ENCODE data around the gene RNF114.

RNF114 gene, protein sequence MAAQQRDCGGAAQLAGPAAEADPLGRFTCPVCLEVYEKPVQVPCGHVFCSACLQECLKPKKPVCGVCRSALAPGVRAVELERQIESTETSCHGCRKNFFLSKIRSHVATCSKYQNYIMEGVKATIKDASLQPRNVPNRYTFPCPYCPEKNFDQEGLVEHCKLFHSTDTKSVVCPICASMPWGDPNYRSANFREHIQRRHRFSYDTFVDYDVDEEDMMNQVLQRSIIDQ

DNA sequence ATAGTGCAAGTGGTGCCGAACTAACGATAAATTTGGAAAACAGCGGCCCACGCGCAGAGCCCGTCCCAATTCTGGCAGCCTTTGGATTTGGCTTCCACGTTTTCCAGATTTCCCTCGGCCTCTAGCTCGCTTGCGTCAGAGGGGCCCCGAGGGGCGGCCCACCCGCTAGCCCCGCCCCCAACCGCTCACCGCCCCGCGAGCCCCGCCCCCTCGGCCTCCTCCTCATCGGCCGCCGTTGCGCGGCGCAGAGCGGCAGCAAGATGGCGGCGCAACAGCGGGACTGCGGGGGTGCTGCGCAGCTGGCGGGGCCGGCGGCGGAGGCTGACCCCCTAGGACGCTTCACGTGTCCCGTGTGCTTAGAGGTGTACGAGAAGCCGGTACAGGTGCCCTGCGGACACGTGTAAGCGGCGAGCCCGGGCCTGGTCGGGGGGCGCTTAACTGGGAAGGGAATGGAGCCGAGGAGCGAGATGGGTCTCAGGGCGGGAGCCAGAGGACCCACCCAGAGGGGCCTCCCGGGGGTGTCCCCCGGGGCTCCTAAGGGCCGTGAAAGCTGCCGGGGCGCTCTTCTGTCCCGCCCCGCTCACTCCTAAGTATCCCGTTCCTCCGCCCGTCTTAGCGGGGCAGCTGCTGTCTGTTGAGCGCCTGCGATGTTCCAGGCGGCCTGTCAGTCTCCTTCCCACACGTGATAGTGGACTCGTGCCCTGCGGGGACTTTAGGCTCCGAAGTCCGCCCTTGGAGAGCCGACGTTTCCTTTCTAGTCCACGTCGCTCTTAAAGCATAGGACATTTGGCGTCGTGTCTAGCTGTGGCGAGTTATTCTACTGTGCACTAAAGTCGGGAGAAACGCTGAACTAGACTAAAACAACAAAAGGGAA is at the start of gene RNF114:
Gene RNF114 (plus strand): TSS at position 245 of the 874 bp plus-strand sequence. CDS start 16 bp downstream, at position 261.
- Mint-ChIP-seq H3K27me3 (no peaks in the 10 kb centered on the region), H3K9me3 (no peaks in the 10 kb centered on the region), H3K4me3 (peak within 1 kb of the TSS; percentile 98), H3K4me1 (peaks cover 62% of the 10 kb centered on the region), H3K36me3 (peaks cover 15% of the 10 kb centered on the region), H3K27ac (peak within 1 kb of the TSS; percentile 88)
- ATAC-seq = peak; percentile 93

DNA sequence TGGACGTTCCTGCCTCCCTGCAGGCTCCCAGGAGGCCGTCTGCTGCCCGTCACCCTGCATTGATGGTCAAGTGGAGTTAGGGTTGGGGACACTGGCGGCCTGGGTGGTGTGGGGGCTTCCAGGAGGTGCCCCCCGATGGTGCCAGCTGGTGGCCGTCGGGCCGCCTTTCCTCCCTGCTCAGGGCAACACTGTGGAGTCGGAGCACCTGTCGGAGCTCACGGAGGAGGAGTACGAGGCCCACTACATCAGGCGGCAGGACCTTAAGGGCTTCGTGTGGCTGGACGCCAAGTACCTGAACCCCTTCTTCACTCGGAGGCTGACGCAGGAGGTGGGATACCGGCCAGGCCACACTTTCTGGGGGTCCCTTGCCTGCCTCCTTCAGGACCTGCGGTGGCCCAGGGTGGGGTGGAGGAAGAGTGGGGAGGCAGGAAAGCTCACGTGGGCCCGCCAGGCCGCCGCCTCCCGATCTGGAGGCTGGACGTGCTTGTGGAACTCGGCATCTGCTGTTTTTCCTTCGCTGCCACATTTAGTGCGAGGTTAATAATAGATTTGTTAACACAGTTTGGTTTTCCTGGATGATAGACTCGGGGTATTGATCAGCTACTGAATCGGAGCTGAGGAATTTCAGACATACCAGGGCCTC is 49.5 kb upstream of the RNF114 start:
- peaks cover 52% of the 10 kb centered on the region for H3K36me3 Mint-ChIP-seq
- no peak for ATAC-seq
- H3K4me1 Mint-ChIP-seq = peaks cover 15% of the 10 kb centered on the region
- H3K27ac Mint-ChIP-seq = no peak overlapping the region
- H3K9me3 Mint-ChIP-seq = no peaks in the 10 kb centered on the region
- H3K27me3 Mint-ChIP-seq = no peaks in the 10 kb centered on the region
- H3K4me3 Mint-ChIP-seq = no peak overlapping the region

DNA sequence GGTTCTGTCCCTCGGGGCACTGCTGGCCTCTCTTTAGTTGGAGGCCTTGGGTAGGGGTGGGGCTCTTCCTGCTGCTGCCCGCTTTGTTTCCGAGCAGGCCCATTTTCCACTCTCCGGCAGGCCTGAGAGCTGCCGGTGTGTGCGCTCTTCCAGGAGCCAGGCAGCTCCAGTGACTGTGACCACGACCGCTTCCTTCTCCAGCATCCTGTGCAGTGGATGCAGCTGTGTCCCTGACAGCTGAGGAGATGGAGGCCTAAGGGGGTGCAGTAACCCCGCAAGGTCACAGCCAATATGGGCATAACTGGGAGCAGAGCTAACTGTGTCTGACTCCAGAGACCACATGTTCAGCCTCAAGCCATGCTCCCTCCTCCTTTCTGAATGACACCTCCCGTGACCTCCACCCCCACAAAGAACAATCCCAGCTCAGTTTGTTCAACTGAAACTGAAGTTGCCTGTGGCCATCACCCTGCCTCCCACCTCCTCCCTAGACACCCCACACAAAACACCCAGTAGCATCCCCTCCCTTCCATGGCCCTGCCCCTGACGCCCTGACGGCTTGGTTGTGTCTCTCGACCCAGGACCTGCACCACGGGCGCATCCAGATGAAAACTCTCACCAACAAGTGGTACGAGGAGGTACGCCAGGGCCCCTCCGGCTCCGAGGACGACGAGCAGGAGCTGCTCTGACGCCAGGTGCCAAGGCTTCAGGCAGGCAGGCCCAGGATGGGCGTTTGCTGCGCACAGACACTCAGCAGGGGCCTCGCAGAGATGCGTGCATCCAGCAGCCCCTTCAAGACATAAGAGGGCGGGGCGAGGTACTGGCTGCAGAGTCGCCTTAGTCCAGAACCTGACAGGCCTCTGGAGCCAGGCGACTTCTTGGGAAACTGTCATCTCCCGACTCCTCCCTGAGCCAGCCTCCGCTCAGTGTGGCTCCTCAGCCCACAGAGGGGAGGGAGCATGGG is 48.7 kb upstream of the RNF114 start:
- H3K27ac Mint-ChIP-seq = peak overlapping the region; percentile 63
- H3K4me3 Mint-ChIP-seq = no peak overlapping the region
- H3K4me1 Mint-ChIP-seq = peaks cover 17% of the 10 kb centered on the region
- peaks cover 46% of the 10 kb centered on the region for H3K36me3 Mint-ChIP-seq
- no peaks in the 10 kb centered on the region for H3K27me3 Mint-ChIP-seq
- H3K9me3 Mint-ChIP-seq = no peaks in the 10 kb centered on the region
- ATAC-seq = no peak

DNA sequence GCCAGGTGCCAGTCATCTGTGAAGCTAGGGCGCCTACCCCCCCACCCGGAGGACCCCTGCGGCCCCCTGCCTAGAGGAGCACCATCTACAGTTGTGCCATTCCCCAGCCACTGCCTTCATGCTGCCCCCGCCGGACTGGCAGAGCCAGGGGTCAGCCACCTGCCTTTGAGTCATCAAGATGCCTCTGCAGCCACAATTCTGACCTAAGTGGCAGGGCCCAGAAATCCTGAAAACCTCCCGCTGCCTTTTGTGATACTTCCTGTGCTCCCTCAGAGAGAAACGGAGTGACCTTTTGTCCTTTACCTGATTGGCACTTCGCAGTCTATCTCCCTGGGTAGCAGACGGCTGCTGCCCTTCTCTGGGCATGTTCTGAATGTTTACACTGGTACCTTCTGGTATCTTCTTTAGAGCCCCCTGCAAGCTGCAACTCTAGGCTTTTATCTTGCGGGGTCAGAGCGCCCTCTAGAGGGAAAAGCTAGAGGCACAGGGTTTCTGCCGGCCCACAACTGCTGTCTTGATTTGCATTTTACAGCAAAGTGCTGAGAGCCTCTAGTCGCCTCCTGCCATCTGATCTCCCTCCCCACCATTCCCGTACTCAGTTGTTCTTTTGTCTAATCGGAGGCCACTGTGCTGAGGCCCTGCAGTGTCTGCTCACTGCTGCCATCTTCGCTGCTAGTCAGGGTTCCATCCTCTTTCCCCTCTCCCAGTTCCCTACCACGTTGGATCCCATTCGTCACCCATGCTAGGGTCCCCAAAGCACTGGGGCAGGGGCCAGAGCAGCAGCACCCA is 47.8 kb upstream of the RNF114 start:
- no peak overlapping the region for H3K4me3 Mint-ChIP-seq
- H3K4me1 Mint-ChIP-seq = peaks cover 26% of the 10 kb centered on the region

DNA sequence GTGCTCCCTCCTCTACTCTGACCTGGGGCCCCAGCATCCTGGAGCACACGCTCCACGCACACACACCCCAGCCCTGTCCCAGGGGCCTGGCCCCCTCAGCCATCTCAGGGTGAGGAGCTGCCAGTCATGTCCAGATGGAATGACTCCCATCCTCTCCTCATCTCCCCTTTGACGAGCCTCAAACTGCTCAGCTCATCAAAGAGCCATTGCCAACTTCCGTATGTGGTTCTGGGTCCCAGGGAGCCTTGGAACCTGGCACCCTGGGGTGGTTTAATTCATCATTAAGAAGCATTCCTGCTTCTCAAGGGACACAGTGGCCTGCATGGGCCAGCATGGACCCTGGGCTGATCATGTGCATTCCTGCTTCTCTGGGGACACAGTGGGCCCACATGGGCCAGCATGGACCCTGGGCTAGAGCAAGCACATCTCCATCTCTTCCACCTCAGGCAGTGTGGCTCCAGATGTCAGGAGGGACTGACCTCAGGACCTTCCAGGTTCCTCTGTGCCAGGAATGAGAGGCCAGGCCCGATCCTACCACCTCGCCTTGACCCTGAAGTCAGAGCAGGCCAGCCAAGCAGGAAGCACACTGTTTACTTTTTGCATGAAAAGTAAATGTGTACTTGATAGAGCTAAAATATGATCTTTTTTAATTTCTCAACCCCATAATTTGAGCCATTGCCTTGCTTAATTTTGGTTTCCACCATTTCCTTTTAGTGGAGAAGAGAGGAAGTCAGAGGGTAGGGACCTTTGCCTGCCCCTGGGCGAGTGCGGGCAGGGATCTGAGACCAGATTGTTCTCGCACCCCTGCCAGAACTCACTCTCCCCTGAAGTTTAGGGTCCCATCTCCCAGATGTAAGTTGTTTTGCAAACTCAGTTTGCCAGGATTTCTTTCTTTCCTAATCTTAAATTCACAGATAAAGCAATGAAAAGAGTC is 46.9 kb upstream of the RNF114 start:
- H3K36me3 Mint-ChIP-seq = peaks cover 34% of the 10 kb centered on the region
- H3K27me3 Mint-ChIP-seq = no peaks in the 10 kb centered on the region
- no peaks in the 10 kb centered on the region for H3K9me3 Mint-ChIP-seq
- H3K27ac Mint-ChIP-seq = no peak overlapping the region
- peaks cover 34% of the 10 kb centered on the region for H3K4me1 Mint-ChIP-seq
- H3K4me3 Mint-ChIP-seq = no peak overlapping the region
- no peak for ATAC-seq

More for the DNA sequence above, 47.8 kb upstream of the RNF114 start:
- Mint-ChIP-seq H3K27me3 (no peaks in the 10 kb centered on the region), H3K36me3 (peaks cover 40% of the 10 kb centered on the region), H3K9me3 (no peaks in the 10 kb centered on the region), H3K27ac (peak overlapping the region; percentile 63)
- peak; percentile 50 for ATAC-seq

DNA sequence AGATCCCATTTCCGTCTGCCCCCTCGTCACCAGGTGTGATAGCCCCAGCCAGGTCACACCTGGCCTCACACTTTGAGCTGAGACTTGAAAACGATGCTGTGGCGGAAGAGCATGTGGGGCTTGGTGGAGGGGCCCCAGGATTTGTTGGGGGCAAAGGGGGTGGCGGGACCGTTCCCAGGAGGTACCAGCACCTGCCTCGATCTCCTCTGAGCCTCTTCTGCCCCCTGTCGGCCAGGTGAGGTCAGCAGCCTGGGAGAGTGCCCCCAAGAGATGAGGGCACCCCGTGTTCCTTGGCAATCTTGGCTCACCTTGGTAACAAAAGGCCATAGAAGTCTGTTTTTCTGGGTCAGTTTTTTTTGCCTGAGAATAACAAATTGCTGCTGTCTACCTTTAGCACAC is 46.3 kb upstream of the RNF114 start:
- Mint-ChIP-seq H3K27ac (no peak overlapping the region), H3K27me3 (no peaks in the 10 kb centered on the region), H3K36me3 (peaks cover 34% of the 10 kb centered on the region), H3K9me3 (no peaks in the 10 kb centered on the region), H3K4me3 (no peak overlapping the region), H3K4me1 (peaks cover 36% of the 10 kb centered on the region)
- no peak for ATAC-seq

DNA sequence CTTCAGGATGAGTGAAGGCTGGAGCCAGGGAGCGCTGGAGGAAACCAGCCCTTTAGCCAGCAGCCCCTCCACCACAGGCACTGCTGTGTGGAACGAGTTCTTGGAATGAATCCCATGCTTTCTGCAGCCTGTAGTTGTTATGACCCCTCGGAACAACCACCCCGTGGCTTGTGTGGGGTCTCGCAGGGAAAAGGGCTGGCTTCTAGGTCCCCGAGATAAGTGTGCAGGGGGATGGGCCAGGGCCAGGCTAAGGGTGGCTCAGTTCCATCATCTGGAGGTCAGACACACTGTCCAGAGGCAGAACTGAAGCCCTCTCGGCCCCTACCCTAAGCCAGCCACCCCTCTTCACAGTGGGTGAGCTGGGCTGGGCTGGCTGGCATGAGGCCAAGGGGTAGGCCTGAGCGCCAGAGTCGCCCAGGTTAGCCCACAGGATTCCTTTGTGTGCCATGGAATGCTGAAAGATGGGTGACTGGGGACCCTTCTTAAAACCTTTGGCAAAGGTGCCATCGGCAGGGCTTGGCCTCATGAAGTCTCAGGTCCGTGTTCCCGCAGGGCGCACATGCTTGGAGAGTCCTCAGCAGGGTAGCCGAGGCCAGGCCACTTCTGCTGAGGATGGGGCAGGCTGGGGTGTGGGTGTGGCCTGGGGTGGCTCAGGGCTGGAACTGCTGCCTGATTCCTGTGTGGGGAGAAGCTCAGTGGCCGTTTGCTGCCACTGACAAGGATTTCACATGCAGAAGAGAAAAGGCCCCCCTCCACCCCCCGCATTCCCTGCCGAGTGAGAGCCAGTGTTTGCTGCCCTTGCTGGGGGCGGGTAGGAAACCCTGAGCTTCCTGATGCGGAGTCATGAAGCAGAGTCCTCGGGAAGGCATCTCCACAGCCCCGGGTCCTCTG is 45.5 kb upstream of the RNF114 start:
- no peak for ATAC-seq
- Mint-ChIP-seq H3K4me1 (peaks cover 36% of the 10 kb centered on the region), H3K9me3 (no peaks in the 10 kb centered on the region), H3K27ac (no peak overlapping the region), H3K4me3 (no peak overlapping the region), H3K36me3 (peaks cover 34% of the 10 kb centered on the region), H3K27me3 (no peaks in the 10 kb centered on the region)

DNA sequence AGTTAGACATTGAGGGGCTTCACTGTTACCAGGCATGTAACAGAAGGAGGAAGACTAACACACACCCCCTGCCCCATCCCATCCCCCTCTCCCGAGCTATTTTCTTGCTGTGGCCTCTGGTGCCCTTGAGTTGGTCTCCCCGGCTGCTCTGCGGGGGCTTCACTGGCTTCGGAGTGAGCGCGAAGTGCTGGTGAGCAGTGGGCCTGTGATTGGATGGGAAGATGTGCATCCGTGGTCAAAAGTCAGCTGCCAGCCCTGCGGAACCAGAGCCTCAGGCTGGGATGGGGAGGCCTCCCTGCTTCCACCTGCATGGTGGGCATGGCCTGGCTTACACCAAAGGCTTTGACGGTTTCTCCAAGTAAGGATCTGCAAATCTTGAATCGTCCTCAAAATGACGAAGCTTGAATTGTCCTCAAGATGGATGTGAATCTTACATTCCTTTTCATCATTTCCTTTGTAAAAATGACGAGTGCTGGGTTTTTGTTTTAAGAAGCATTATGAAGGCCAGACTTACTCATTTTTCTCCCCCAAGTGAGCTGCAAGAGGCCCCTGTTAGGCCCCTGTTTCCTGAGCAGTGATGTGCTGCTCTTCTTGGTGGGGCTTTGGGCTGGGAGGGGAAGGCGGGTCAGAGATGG is 44.6 kb upstream of the RNF114 start:
- no peak for ATAC-seq
- Mint-ChIP-seq H3K4me1 (peaks cover 36% of the 10 kb centered on the region), H3K27ac (no peak overlapping the region), H3K4me3 (no peak overlapping the region), H3K36me3 (peaks cover 26% of the 10 kb centered on the region), H3K9me3 (no peaks in the 10 kb centered on the region), H3K27me3 (no peaks in the 10 kb centered on the region)

DNA sequence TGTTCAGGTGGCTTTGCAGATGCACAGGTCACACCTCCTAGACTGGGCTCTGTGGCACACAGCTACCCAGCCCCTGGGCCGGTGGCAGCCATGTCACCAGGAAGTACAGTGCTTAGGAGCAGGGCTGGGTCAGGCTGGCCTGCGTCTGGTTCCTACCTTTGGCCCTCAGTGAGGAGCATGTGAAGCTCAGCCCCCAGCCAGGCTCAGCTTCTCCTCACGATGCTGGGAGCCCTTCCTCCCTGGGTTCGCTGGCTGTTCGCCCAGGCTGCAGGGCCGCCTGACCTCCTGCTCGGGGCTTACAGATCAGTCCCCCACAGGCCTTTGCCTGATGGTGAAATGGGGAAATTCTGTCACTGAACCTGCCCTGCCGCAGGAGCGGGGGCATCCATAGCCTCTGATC is 43.9 kb upstream of the RNF114 start:
- no peaks in the 10 kb centered on the region for H3K9me3 Mint-ChIP-seq
- H3K4me1 Mint-ChIP-seq = peaks cover 35% of the 10 kb centered on the region
- H3K27ac Mint-ChIP-seq = no peak overlapping the region
- ATAC-seq = no peak
- no peaks in the 10 kb centered on the region for H3K27me3 Mint-ChIP-seq
- peaks cover 19% of the 10 kb centered on the region for H3K36me3 Mint-ChIP-seq
- no peak overlapping the region for H3K4me3 Mint-ChIP-seq

DNA sequence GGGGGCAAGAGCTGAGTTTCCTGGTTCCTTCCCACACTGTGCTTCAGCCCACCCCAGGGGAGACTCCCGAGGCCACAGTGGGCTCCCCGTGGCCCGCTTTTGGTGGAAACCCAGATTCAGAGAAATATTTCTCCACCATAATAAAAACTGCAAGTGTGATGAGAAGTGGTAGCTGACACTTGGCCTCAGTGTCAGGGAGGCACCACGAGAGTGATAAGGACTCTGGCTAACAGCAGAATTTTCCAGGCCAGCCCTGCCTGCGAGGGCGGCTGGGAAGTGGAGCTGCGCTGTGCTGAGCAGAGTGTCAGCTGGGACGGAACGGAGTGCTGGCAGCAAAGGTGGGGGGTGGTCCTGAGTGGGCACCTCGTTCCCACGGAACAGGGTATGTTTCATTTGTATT is 43.4 kb upstream of the RNF114 start:
- Mint-ChIP-seq H3K36me3 (peaks cover 13% of the 10 kb centered on the region), H3K27ac (no peak overlapping the region), H3K4me1 (peaks cover 32% of the 10 kb centered on the region), H3K4me3 (no peak overlapping the region), H3K27me3 (no peaks in the 10 kb centered on the region), H3K9me3 (no peaks in the 10 kb centered on the region)
- ATAC-seq = no peak

DNA sequence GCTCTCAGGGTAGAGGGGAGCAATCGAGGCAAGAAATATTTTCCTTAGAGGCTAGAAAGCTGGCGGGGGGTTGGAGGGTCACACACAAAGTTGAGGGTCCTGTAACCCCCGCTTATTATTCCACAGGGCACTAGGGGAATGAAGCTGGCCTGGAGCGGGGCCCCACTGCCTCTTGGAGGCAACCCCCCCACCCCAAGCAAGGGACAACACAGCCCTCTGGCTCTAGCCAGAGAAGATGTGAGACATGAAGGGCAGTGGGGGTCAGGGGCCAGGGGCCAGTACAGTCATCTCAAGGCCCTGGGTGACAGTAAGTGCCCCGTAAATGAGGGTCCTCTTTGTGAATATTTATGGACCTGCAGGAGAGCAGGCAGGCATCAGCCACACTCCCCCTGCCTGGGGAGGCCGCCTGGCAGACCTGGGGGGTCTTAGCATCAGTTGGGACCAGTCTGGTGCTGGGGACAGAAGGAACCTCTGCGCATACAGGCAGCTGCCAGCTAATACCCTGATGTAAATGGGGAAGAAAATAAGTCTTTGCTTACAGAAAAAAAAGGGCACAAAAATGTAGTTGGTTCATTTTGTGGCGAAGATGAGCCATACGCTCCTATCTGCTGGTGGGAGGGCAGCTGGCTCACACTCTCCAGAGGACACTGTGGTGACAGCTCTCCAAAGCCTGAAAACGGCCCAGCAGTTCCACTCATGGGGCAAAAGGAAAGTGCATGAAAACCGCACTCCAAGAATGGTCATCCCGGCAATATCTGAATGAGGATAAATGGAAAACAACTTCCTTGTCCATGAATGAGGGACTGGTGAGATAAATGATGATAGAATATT is 42.7 kb upstream of the RNF114 start:
- Mint-ChIP-seq H3K36me3 (peaks cover 9% of the 10 kb centered on the region), H3K4me1 (peaks cover 28% of the 10 kb centered on the region), H3K27me3 (no peaks in the 10 kb centered on the region), H3K9me3 (no peaks in the 10 kb centered on the region), H3K4me3 (peak overlapping the region; percentile 41), H3K27ac (peak overlapping the region; percentile 65)
- peak; percentile 65 for ATAC-seq
